Ectodermal cell (in vitro differentiated cells): ENCODE measurements around the gene DEUP1.

Experiments used
- H3K27ac ChIP-seq: 2 replicates; pipeline ENCODE4 v1.7.0; 2013; ENCODE audit warnings: mild to moderate bottlenecking, low read depth, low read length; ENCODE audit not compliant: insufficient read depth, poor library complexity, severe bottlenecking
- H3K27me3 ChIP-seq: 2 replicates; pipeline ENCODE4 v1.7.0; 2013; ENCODE audit warnings: mild to moderate bottlenecking, low read length; ENCODE audit not compliant: insufficient read depth, control insufficient read depth, poor library complexity, severe bottlenecking
- H3K36me3 ChIP-seq: one replicate; pipeline ENCODE4 v1.7.0; 2013; ENCODE audit warnings: low read length; ENCODE audit not compliant: control insufficient read depth, insufficient read depth
- H3K4me1 ChIP-seq: one replicate; pipeline ENCODE4 v1.7.0; 2013; ENCODE audit warnings: low read length; ENCODE audit not compliant: control insufficient read depth, insufficient read depth
- H3K4me3 ChIP-seq: 2 replicates; pipeline ENCODE4 v1.7.0; 2013; ENCODE audit warnings: low read depth, low read length, control low read depth; ENCODE audit not compliant: insufficient read depth
- H3K9me3 ChIP-seq: 2 replicates; pipeline ENCODE4 v1.7.0; 2013; ENCODE audit warnings: mild to moderate bottlenecking, low read length, moderate library complexity; ENCODE audit not compliant: control insufficient read depth
- WGBS, 2 experiments: methylation state at CpG; one replicate each; pipeline ENCODE4 v1.1.7; 2013; ENCODE audit warnings: missing lambda C conversion rate in 2 of 2; 5-methylcytosine and 5-hydroxymethylcytosine counted together

The DEUP1 gene

GRCh38 chr11:93464927-93465540, 134.5 kb downstream of the DEUP1 start:
- WGBS, 2 experiments = 86 to 92% methylated on average over 2 to 3 of the region's 3 CpGs

GRCh38 chr11:93467054-93467453, 136.5 kb downstream of the DEUP1 start:
- H3K36me3 ChIP-seq = no peaks in the 10 kb centered on the region
- no peak overlapping the region for H3K4me3 ChIP-seq
- H3K27me3 ChIP-seq = no peaks in the 10 kb centered on the region
- no peaks in the 10 kb centered on the region for H3K9me3 ChIP-seq
- no peaks in the 10 kb centered on the region for H3K4me1 ChIP-seq
- WGBS, 2 experiments = 93 to 99% methylated on average over 3 to 4 of the region's 4 CpGs
- no peak overlapping the region for H3K27ac ChIP-seq

More at GRCh38 chr11:93464927-93465540, 134.5 kb downstream of the DEUP1 start:
- no peaks in the 10 kb centered on the region for H3K9me3 ChIP-seq
- no peaks in the 10 kb centered on the region for H3K4me1 ChIP-seq
- H3K4me3 ChIP-seq = no peak overlapping the region
- no peaks in the 10 kb centered on the region for H3K27me3 ChIP-seq
- H3K36me3 ChIP-seq = no peaks in the 10 kb centered on the region
- H3K27ac ChIP-seq = no peak overlapping the region

- Histone ChIP-seq H3K27ac (no peak overlapping the region), H3K36me3 (no peaks in the 10 kb centered on the region), H3K4me1 (no peaks in the 10 kb centered on the region), H3K9me3 (no peaks in the 10 kb centered on the region), H3K27me3 (no peaks in the 10 kb centered on the region), H3K4me3 (no peak overlapping the region)
- 94 to 97% methylated on average over 5 of the region's 5 CpGs for WGBS, 2 experiments
Observed at GRCh38 chr11:93468290-93468689, 137.7 kb downstream of the DEUP1 start.

GRCh38 chr11:93474123-93474522, 143.6 kb downstream of the DEUP1 start:
- no peaks in the 10 kb centered on the region for H3K27me3 ChIP-seq
- H3K4me3 ChIP-seq = no peak overlapping the region
- H3K36me3 ChIP-seq = no peaks in the 10 kb centered on the region
- H3K4me1 ChIP-seq = peaks cover 17% of the 10 kb centered on the region
- no peaks in the 10 kb centered on the region for H3K9me3 ChIP-seq
- H3K27ac ChIP-seq = no peak overlapping the region
- WGBS, 2 experiments = 88 to 94% methylated on average over 1 of the region's 1 CpG

GRCh38 chr11:93476796-93477195, 146.3 kb downstream of the DEUP1 start:
- H3K27ac ChIP-seq = no peak overlapping the region
- H3K27me3 ChIP-seq = no peaks in the 10 kb centered on the region
- 92 to 93% methylated on average over 3 of the region's 3 CpGs for WGBS, 2 experiments
- H3K36me3 ChIP-seq = no peaks in the 10 kb centered on the region
- no peaks in the 10 kb centered on the region for H3K9me3 ChIP-seq
- no peak overlapping the region for H3K4me3 ChIP-seq
- peaks cover 17% of the 10 kb centered on the region for H3K4me1 ChIP-seq

- Histone ChIP-seq H3K4me1 (peaks cover 17% of the 10 kb centered on the region), H3K27ac (peak overlapping the region; percentile 80), H3K36me3 (no peaks in the 10 kb centered on the region), H3K4me3 (no peak overlapping the region), H3K9me3 (no peaks in the 10 kb centered on the region), H3K27me3 (no peaks in the 10 kb centered on the region)
- WGBS, 2 experiments = 10 to 16% methylated on average over 11 of the region's 11 CpGs
Observed at GRCh38 chr11:93477684-93478234, 147.2 kb downstream of the DEUP1 start.

- Histone ChIP-seq H3K4me1 (peaks cover 27% of the 10 kb centered on the region), H3K4me3 (no peak overlapping the region), H3K9me3 (no peaks in the 10 kb centered on the region), H3K27ac (no peak overlapping the region), H3K36me3 (no peaks in the 10 kb centered on the region), H3K27me3 (no peaks in the 10 kb centered on the region)
- 92 to 93% methylated on average over 19 of the region's 19 CpGs for WGBS, 2 experiments
Observed at GRCh38 chr11:93478841-93479240, 148.3 kb downstream of the DEUP1 start.

- 95 to 96% methylated on average over 6 of the region's 6 CpGs for WGBS, 2 experiments
- peaks cover 30% of the 10 kb centered on the region for H3K4me1 ChIP-seq
Observed at GRCh38 chr11:93480256-93480655, 149.7 kb downstream of the DEUP1 start.

GRCh38 chr11:93480756-93481155, 150.2 kb downstream of the DEUP1 start:
- no peak overlapping the region for H3K27ac ChIP-seq
- no peaks in the 10 kb centered on the region for H3K36me3 ChIP-seq
- H3K4me1 ChIP-seq = peaks cover 30% of the 10 kb centered on the region
- 100% methylated on average over 1 of the region's 1 CpG; no CpG with 5 or more reads in 1 of the 2 experiments for WGBS, 2 experiments
- no peak overlapping the region for H3K4me3 ChIP-seq
- H3K27me3 ChIP-seq = no peaks in the 10 kb centered on the region
- H3K9me3 ChIP-seq = no peaks in the 10 kb centered on the region

More at GRCh38 chr11:93480256-93480655, 149.7 kb downstream of the DEUP1 start:
- Histone ChIP-seq H3K27me3 (no peaks in the 10 kb centered on the region), H3K4me3 (no peak overlapping the region), H3K27ac (no peak overlapping the region), H3K36me3 (no peaks in the 10 kb centered on the region), H3K9me3 (no peaks in the 10 kb centered on the region)

- H3K4me1 ChIP-seq = peaks cover 30% of the 10 kb centered on the region
- H3K36me3 ChIP-seq = no peaks in the 10 kb centered on the region
- no peak overlapping the region for H3K27ac ChIP-seq
- H3K27me3 ChIP-seq = no peaks in the 10 kb centered on the region
- H3K9me3 ChIP-seq = no peaks in the 10 kb centered on the region
- 91% methylated on average over 16 of the region's 16 CpGs for WGBS, 2 experiments
- no peak overlapping the region for H3K4me3 ChIP-seq
Observed at GRCh38 chr11:93481279-93481678, 150.7 kb downstream of the DEUP1 start.
